Measurements from ENCODE around the gene LRRC1.

Gene LRRC1

DNA sequence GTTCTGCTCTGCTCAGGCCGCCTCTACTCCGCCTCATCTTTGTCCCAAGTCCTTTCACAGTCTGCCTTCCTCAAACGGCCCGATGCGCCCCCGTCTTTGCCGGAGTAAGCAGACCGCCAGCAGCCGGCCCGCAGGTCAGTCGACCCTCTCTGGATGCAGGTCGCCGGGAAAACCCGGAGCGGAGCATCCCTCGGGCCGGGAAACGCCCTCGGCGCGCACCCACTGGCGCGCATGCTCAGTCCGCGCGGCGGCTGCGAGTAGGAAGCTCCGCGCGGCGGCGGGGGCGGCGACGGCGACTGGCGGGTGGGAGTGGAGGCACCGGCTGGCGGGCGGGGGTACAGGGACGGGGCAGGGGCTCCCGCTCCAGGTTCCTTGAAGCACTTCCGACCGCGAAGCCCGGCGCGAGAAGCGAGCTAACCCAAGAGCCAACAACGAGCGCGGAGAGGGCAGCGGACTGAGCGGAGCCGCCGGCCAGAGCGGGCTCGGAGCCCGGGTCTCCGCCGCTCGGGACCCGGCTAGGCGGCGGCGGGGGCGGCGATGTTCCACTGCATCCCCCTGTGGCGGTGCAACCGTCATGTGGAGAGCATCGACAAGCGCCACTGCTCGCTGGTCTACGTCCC lies at the start of gene LRRC1:
Gene LRRC1 (plus strand): TSS at position 286 of the 620 bp plus-strand sequence. CDS start 252 bp downstream, at position 538.
- peak within 1 kb of the TSS; percentile 89 for H3K4me3 ChIP-seq (ENCODE audit: low read length)
- TF ChIP-seq, protein P1, sequence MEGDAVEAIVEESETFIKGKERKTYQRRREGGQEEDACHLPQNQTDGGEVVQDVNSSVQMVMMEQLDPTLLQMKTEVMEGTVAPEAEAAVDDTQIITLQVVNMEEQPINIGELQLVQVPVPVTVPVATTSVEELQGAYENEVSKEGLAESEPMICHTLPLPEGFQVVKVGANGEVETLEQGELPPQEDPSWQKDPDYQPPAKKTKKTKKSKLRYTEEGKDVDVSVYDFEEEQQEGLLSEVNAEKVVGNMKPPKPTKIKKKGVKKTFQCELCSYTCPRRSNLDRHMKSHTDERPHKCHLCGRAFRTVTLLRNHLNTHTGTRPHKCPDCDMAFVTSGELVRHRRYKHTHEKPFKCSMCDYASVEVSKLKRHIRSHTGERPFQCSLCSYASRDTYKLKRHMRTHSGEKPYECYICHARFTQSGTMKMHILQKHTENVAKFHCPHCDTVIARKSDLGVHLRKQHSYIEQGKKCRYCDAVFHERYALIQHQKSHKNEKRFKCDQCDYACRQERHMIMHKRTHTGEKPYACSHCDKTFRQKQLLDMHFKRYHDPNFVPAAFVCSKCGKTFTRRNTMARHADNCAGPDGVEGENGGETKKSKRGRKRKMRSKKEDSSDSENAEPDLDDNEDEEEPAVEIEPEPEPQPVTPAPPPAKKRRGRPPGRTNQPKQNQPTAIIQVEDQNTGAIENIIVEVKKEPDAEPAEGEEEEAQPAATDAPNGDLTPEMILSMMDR (conservative IDR thresholded peaks at IDR 0.05; ENCODE audit: low read length): no peak
- DNase-seq (ENCODE audit: low read depth): peak; percentile 84

DNA sequence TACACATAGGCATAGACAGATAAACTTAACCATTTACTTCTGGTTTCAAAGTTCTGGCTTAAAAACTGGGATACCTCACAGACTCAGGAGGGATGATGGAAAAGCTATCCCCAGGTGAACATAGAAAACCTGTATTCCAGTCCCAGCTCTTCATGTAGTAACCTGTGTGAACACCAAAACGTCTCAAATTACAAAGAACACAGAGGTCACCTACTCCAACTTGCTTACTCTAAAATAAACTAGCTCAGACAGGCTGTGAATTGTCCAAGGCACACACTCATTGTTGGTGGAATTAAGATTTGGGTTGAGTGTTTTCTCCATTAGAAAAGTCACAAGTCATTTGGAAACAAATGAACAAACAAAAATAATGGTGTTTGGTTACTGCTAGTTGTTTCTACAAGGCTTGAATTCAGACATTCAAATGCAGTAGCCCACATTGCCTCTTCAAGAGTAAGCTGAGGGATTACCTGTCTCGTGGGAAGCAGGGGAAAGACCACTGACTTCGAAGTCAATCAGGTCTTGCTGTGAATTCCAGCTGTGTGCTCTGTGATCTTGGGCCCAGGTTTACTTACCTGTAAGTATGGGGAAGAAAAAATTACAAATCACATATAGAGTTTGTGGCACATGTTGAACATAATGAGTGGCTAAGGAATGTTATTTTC lies 48.2 kb upstream of the LRRC1 start:
- H3K4me3 ChIP-seq (ENCODE audit: low read length): no peak overlapping the region
- DNase-seq (ENCODE audit: low read depth): no peak
- TF ChIP-seq, protein P1 (conservative IDR thresholded peaks at IDR 0.05; ENCODE audit: low read length): no peak

DNA sequence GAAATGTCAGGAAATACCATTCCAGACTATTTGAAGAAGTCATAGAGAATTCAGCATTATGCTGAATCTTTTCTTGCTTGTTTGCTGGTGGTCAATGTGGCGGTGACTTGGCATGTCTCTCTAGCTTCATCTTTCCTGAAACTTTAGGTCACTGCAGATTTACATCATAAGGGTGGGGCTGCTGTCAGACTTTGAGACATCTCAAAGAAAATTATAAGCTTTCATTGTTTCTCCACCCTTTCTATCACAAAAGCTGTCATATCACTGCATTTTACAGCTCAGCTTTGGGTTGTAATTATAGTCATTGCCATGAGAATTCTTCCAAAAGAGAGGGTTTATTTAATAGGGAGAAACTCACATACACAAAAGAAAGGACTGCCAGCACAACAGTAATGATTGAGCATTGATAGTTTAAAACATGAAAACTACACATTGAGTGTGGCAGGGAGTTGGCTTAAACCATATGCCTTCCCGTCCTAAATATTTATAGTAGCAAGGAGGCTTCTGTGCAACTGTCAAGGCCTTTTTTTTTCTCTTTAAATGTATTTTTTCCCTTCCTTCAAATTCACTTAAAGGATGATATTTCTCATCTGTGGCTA lies 44.7 kb upstream of the LRRC1 start:
- no peak for DNase-seq (ENCODE audit: low read depth)
- TF ChIP-seq, protein P1 (conservative IDR thresholded peaks at IDR 0.05; ENCODE audit: low read length): no peak

DNA sequence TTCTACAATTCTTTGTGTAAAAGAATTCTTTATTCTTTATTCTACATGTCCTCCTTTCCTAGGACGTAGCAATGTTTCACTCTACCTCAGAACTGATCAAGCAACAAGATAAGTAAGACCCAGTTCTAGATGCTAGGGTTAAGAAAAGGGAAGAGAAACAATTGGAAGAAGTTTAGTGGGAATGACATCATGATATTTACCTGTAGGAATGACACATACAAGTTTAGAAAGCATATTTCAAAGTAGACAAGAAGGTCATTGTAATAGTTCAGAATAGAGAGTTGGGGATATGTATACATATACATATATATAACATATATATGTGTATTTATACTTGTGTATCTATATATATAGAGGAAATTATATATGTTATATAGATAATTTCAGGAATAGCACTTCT lies 43.4 kb upstream of the LRRC1 start:
- no peak for DNase-seq (ENCODE audit: low read depth)
- TF ChIP-seq, protein P1 (conservative IDR thresholded peaks at IDR 0.05; ENCODE audit: low read length): no peak
- H3K4me3 ChIP-seq (ENCODE audit: low read length): no peak overlapping the region

More for the DNA sequence above, 44.7 kb upstream of the LRRC1 start:
- no peak overlapping the region for H3K4me3 ChIP-seq (ENCODE audit: low read length)

DNA sequence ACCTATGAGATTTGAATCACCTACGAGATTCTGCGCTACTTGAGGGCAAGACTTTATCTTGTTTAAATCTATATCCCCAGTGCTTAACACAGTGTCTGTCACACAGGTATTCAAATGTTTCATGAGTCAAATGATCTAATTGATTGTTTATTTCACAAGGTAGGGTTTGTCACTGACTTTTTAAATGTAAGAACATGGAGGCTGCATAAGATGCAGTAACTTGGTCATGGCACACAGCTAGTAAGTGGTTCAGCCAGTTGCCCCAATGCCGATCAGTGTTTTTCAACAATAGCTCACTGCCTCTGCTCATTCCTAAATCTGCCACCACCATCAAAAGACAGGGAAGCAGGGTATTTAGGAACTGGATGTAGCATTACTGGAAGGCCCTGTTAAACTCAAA lies 42.4 kb upstream of the LRRC1 start:
- no peak overlapping the region for H3K4me3 ChIP-seq (ENCODE audit: low read length)
- no peak for DNase-seq (ENCODE audit: low read depth)
- TF ChIP-seq, protein P1 (conservative IDR thresholded peaks at IDR 0.05; ENCODE audit: low read length): no peak

DNA sequence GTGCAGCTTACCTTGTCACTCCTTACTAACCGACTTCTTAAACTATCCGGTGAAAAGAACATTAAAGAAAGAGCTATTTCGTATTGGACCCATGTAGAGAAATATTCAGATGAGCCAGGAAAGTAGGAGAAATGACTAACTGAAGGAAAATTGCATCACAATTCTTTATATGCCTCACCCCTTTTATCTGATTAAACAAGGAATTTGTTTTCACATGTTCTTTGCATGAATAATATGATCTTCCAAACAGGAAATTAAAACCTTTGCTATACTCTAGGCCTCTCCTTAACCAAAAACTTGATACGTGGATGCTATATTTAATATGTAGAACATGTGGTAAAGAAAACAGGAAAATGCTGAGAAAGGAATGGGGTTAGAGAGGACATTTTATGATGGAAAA lies 41.9 kb upstream of the LRRC1 start:
- DNase-seq (ENCODE audit: low read depth): peak; percentile 72
- H3K4me3 ChIP-seq (ENCODE audit: low read length): no peak overlapping the region
- TF ChIP-seq, protein P1 (conservative IDR thresholded peaks at IDR 0.05; ENCODE audit: low read length): no peak

DNA sequence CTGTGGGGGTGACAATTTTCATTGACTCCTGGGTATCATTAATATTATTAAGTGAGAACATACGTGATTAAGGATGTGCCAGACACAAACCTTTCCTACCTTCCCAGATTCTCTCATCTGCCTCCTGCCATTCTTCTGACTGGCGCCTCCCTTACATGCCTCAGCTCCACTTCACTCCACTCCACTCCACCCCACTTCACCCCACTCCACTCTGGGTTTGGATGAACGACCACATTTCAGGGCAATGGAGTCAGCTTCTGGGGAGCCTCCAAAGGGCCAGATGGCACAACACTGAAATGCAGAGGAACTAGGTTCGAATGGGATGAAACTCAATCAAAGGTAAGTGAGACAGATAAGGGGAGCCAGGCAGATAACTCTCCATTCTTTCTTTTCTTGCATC lies 40.5 kb upstream of the LRRC1 start:
- TF ChIP-seq, protein P1 (conservative IDR thresholded peaks at IDR 0.05; ENCODE audit: low read length): no peak
- no peak overlapping the region for H3K4me3 ChIP-seq (ENCODE audit: low read length)
- DNase-seq (ENCODE audit: low read depth): no peak

Data from AG10803 (cell line).